Subcutaneous adipose tissue (tissue), 4 donors: ENCODE results near the gene PLXNB1. TPM values are rescaled to one million over a fixed set of nuclear protein-coding genes. Genes with fewer than 3 reads are reported as not detected.

ENCODE experiments used
- CTCF ChIP-seq: fragments of 450-650 bp; IDR thresholded peaks from one replicate; pipeline ENCODE4 v1.5.1; 2016; ENCODE audit warnings: low read depth, mild to moderate bottlenecking, control low read depth, antibody characterized with exemption, moderate library complexity
- total RNA-seq, 4 donors: library from RNA; depleted of rRNA; stranded (reverse); fragments of >200 nt; gene quantifications; one replicate each; pipeline ENCODE4 v1.1.0, GENCODE V29; 2016

The PLXNB1 gene
- total RNA-seq, 4 donors from 2014 or later = 33.8 to 74.0 (median 53.2) TPM

- TF ChIP-seq CTCF = no peak
Measured at GRCh38 chr3:48435223-48435595, 5.3 kb upstream of the PLXNB1 start.

GRCh38 chr3:48434591-48435222, 4.8 kb upstream of the PLXNB1 start:
- no peak for TF ChIP-seq CTCF

- no peak for TF ChIP-seq CTCF
Measured at GRCh38 chr3:48433472-48434118, 3.7 kb upstream of the PLXNB1 start.

GRCh38 chr3:48432411-48433371, 2.8 kb upstream of the PLXNB1 start:
- no peak for TF ChIP-seq CTCF

GRCh38 chr3:48431224-48432029, 1.5 kb upstream of the PLXNB1 start:
- no peak for TF ChIP-seq CTCF

- TF ChIP-seq CTCF = no peak
Measured at GRCh38 chr3:48430708-48431101, 819 bp upstream of the PLXNB1 start.
